ENCODE data around the gene EML4. TPM values are rescaled to one million over a fixed set of nuclear protein-coding genes. Genes with fewer than 3 reads are reported as not detected.
A peak's percentile ranks its signal among the peaks of the same experiment; 100 is the strongest.
"Not testable (repeated sequence)": the region's sequence is repeated elsewhere in the genome, so short reads cannot be mapped to it uniquely, and the experiment has no call there.

EML4 gene
- total RNA-seq, 2 experiments from 2014 or later: 72.1 to 74.1 TPM

- intact Hi-C loops (cut with DNase I, micrococcal nuclease): no loop called here
- no peak overlapping the region for H3K27ac Mint-ChIP-seq
- H3K4me3 Mint-ChIP-seq: no peak overlapping the region
- peaks cover 5% of the 10 kb centered on the region for H3K4me1 Mint-ChIP-seq
- no peaks in the 10 kb centered on the region for H3K9me3 Mint-ChIP-seq (ENCODE audit: low read depth)
- H3K27me3 Mint-ChIP-seq: no peaks in the 10 kb centered on the region
- CTCF ChIA-PET: no interaction called here
- POLR2A ChIA-PET: interaction anchor here (0.6 kb wide), 1 partner anchor 52 kb away, joined by 4 read pairs; no protein-coding TSS in a partner anchor
- DNase-seq (no peak), ATAC-seq (no peak)
- H3K36me3 Mint-ChIP-seq (ENCODE audit: low read depth): no peaks in the 10 kb centered on the region
Observed at GRCh38 chr2:42164046-42164445, 5.1 kb upstream of the EML4 start.

DNA sequence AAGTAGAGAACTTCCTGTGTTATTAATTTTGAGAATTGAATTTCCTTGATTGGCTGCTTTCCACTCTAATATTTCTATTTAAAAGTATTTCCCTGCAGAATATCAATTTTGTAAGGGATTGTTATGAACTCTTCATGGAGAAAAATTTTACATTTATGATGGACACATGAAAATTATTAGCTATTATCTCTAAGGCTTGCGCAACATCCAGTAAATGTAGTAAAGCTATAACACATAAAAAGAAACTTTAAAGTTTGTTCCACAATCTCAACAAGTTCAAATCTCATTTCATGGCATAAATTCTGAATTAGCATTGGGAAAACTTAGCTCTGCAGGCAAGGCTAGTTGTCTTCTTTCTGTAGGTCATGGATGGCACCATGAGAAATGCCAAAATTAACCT lies 4.2 kb upstream of the EML4 start:
- peaks cover 5% of the 10 kb centered on the region for H3K4me1 Mint-ChIP-seq
- intact Hi-C loops (cut with DNase I, micrococcal nuclease): no loop called here
- no peaks in the 10 kb centered on the region for H3K27me3 Mint-ChIP-seq
- ChIA-PET CTCF (interaction anchor here (0.9 to 1.2 kb wide), 4 partner anchors 8 to 32 kb away, joined by 3 to 5 read pairs (median 4); no protein-coding TSS in a partner anchor), POLR2A (no interaction called here)
- no peak overlapping the region for H3K27ac Mint-ChIP-seq
- H3K9me3 Mint-ChIP-seq (ENCODE audit: low read depth): no peaks in the 10 kb centered on the region
- no peak for DNase-seq
- no peak for ATAC-seq
- no peak overlapping the region for H3K4me3 Mint-ChIP-seq
- no peaks in the 10 kb centered on the region for H3K36me3 Mint-ChIP-seq (ENCODE audit: low read depth)

DNA sequence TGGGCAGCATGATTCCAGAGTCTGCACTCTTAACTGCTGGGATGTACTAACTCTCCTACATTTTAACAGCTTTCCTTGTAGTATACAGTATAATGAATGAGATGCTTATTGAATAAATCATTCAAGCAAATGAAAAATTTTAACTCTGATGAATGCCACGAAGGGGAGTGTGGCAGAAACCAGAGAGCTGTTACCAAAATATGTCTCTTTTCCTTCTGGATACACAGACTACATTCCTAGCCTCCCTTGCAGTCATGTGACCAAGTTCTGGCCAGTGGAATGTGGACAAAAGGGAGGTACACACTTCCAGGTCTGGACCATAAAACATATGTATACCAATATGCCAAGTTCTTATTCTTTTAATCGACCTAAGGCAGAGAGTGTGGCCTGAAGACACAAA lies 1.7 kb upstream of the EML4 start:
- ATAC-seq (no peak), DNase-seq (no peak)
- ChIA-PET POLR2A (no interaction called here), CTCF (interaction anchor here (1.1 to 1.2 kb wide), 3 partner anchors 27 to 71 kb away, joined by 3 to 4 read pairs (median 3); no protein-coding TSS in a partner anchor)
- H3K27ac Mint-ChIP-seq: no peak overlapping the region
- H3K9me3 Mint-ChIP-seq (ENCODE audit: low read depth): no peaks in the 10 kb centered on the region
- intact Hi-C loops (cut with DNase I, micrococcal nuclease): loop anchor here in 1 of 2 experiments (2.0 kb wide), 1 partner anchor 17 kb away; no protein-coding TSS in a partner anchor
- H3K4me1 Mint-ChIP-seq: peaks cover 8% of the 10 kb centered on the region
- H3K4me3 Mint-ChIP-seq: no peak overlapping the region
- no peaks in the 10 kb centered on the region for H3K27me3 Mint-ChIP-seq
- no peaks in the 10 kb centered on the region for H3K36me3 Mint-ChIP-seq (ENCODE audit: low read depth)

DNA sequence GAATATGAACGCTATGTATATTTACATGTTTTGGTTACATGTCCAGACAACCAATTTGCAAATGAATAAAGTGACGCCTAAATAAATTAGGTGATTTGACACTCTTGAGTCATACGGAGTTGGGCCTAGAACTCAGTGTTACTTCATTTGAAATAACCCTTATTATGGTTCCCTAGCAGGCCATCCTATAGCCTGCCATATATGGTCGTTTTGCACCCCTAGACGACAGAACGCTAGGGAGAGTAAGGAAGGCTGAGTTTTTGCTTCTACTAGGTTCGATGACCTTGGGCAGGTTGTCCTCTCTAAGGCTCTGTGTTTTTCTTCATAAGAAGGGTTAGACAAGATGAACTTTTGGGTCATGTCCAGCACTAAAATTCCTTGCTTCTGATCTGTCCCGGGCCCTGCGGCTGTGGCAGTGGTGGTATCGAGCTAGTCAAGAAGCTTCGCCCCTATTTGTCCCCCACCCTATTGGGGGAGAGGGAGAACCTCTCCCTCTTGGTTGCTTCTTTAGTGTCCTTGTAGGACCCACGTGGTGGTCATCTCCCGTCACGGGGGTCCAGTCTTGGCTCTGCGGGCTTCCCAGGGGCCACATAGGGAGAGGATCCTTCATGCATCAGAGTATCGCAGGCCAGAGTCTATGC lies 574 bp upstream of the EML4 start:
- POLR2A ChIA-PET: no interaction called here
- Mint-ChIP-seq H3K4me3 (no peak overlapping the region), H3K27ac (peak overlapping the region; percentile 86), H3K36me3 (ENCODE audit: low read depth) (peaks cover 2% of the 10 kb centered on the region), H3K27me3 (no peaks in the 10 kb centered on the region), H3K9me3 (ENCODE audit: low read depth) (no peaks in the 10 kb centered on the region), H3K4me1 (peaks cover 18% of the 10 kb centered on the region)
- ATAC-seq (no peak), DNase-seq (peak; percentile 12)
- CTCF ChIA-PET: interaction anchor here (1.0 kb wide), 1 partner anchor 72 kb away, joined by 3 read pairs; no protein-coding TSS in a partner anchor
- intact Hi-C loops (cut with DNase I, micrococcal nuclease): loop anchor here (1.0 kb wide), 5 partner anchors 35 to 328 kb away; partner anchors contain the start of gene COX7A2L (in 2 of the 2)

GRCh38 chr2:42169874-42170521 lies 845 bp downstream of the EML4 start:
- ATAC-seq (peak; percentile 28), DNase-seq (no peak)
- Mint-ChIP-seq H3K36me3 (ENCODE audit: low read depth) (peaks cover 2% of the 10 kb centered on the region), H3K4me1 (peaks cover 21% of the 10 kb centered on the region), H3K27me3 (no peaks in the 10 kb centered on the region), H3K4me3 (no peak overlapping the region), H3K9me3 (ENCODE audit: low read depth) (no peaks in the 10 kb centered on the region), H3K27ac (no peak overlapping the region)
- ChIA-PET POLR2A (no interaction called here), CTCF (interaction anchor here (0.6 to 3.8 kb wide), 6 partner anchors 12 to 83 kb away, joined by 3 to 21 read pairs (median 4); no protein-coding TSS in a partner anchor)
- intact Hi-C loops (cut with DNase I, micrococcal nuclease): loop anchor here (1.0 to 5.0 kb wide), 10 partner anchors 23 to 330 kb away; partner anchors contain the start of gene COX7A2L (in 2 of the 2)

GRCh38 chr2:42170619-42171395 lies 1.7 kb downstream of the EML4 start:
- Mint-ChIP-seq H3K27ac (no peak overlapping the region), H3K4me3 (no peak overlapping the region), H3K36me3 (ENCODE audit: low read depth) (peaks cover 2% of the 10 kb centered on the region), H3K27me3 (no peaks in the 10 kb centered on the region), H3K9me3 (ENCODE audit: low read depth) (no peaks in the 10 kb centered on the region), H3K4me1 (peaks cover 22% of the 10 kb centered on the region)
- ChIA-PET CTCF (interaction anchor here (0.6 to 3.8 kb wide), 18 partner anchors 8 to 160 kb away, joined by 3 to 21 read pairs (median 4); no protein-coding TSS in a partner anchor), POLR2A (interaction anchor here (0.6 to 1.2 kb wide), 6 partner anchors 8 to 119 kb away, joined by 3 to 4 read pairs (median 3); no protein-coding TSS in a partner anchor)
- intact Hi-C loops (cut with DNase I, micrococcal nuclease): loop anchor here in 1 of 2 experiments (2.0 to 5.0 kb wide), 5 partner anchors 22 to 74 kb away; no protein-coding TSS in a partner anchor
- DNase-seq (no peak), ATAC-seq (no peak)

GRCh38 chr2:42171396-42171980 lies 2.3 kb downstream of the EML4 start:
- CTCF ChIA-PET: interaction anchor here (0.6 to 3.8 kb wide), 18 partner anchors 8 to 693 kb away, joined by 3 to 21 read pairs (median 4); no protein-coding TSS in a partner anchor
- H3K27ac Mint-ChIP-seq: no peak overlapping the region
- H3K9me3 Mint-ChIP-seq (ENCODE audit: low read depth): no peaks in the 10 kb centered on the region
- no peak overlapping the region for H3K4me3 Mint-ChIP-seq
- H3K27me3 Mint-ChIP-seq: no peaks in the 10 kb centered on the region
- DNase-seq (no peak), ATAC-seq (peak; percentile 31)
- POLR2A ChIA-PET: interaction anchor here (0.6 to 1.2 kb wide), 6 partner anchors 9 to 118 kb away, joined by 3 to 4 read pairs (median 3); no protein-coding TSS in a partner anchor
- intact Hi-C loops (cut with DNase I, micrococcal nuclease): loop anchor here in 1 of 2 experiments (2.0 to 5.0 kb wide), 5 partner anchors 21 to 75 kb away; no protein-coding TSS in a partner anchor
- peaks cover 9% of the 10 kb centered on the region for H3K36me3 Mint-ChIP-seq (ENCODE audit: low read depth)
- H3K4me1 Mint-ChIP-seq: peaks cover 29% of the 10 kb centered on the region

DNA sequence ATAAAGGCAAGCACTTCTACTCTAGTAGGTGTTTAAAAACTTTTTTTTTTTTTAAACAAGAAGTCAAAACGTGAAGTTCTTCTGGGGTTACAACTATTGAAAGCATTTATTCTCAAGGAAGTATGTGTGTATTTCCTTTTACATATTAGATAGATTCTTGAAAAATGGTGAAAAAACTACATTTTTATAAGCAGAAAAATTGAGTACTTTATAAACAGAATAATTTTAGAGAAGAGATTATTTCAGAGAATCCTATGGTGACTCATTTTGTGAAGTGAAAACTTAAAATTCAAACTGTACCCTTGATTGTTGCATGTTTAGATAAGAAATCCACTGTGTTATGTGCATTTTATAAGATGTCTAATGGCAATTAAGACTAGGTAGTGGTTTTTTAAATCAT lies 2.9 kb downstream of the EML4 start:
- Mint-ChIP-seq H3K4me3 (no peak overlapping the region), H3K27me3 (no peaks in the 10 kb centered on the region), H3K36me3 (ENCODE audit: low read depth) (peaks cover 9% of the 10 kb centered on the region), H3K9me3 (ENCODE audit: low read depth) (no peaks in the 10 kb centered on the region), H3K4me1 (peaks cover 33% of the 10 kb centered on the region), H3K27ac (no peak overlapping the region)
- POLR2A ChIA-PET: interaction anchor here (1.1 to 1.2 kb wide), 2 partner anchors 11 to 39 kb away, joined by 3 to 4 read pairs; no protein-coding TSS in a partner anchor
- CTCF ChIA-PET: interaction anchor here (0.6 to 3.8 kb wide), 10 partner anchors 10 to 694 kb away, joined by 3 to 21 read pairs (median 4); no protein-coding TSS in a partner anchor
- DNase-seq: no peak
- intact Hi-C loops (cut with DNase I, micrococcal nuclease): loop anchor here (1.0 to 5.0 kb wide), 3 partner anchors 8 to 65 kb away; no protein-coding TSS in a partner anchor
- no peak for ATAC-seq

- intact Hi-C loops (cut with DNase I, micrococcal nuclease): loop anchor here (1.0 to 5.0 kb wide), 3 partner anchors 8 to 65 kb away; no protein-coding TSS in a partner anchor
- H3K9me3 Mint-ChIP-seq (ENCODE audit: low read depth): no peaks in the 10 kb centered on the region
- CTCF ChIA-PET: interaction anchor here (0.6 to 3.8 kb wide), 5 partner anchors 9 to 79 kb away, joined by 3 to 21 read pairs (median 5); no protein-coding TSS in a partner anchor
- H3K36me3 Mint-ChIP-seq (ENCODE audit: low read depth): peaks cover 9% of the 10 kb centered on the region
- POLR2A ChIA-PET: no interaction called here
- H3K27me3 Mint-ChIP-seq: no peaks in the 10 kb centered on the region
- DNase-seq (no peak), ATAC-seq (no peak)
- peaks cover 37% of the 10 kb centered on the region for H3K4me1 Mint-ChIP-seq
- no peak overlapping the region for H3K4me3 Mint-ChIP-seq
- H3K27ac Mint-ChIP-seq: peak overlapping the region; percentile 85
Observed at GRCh38 chr2:42172566-42172965, 3.4 kb downstream of the EML4 start.

- Mint-ChIP-seq H3K36me3 (ENCODE audit: low read depth) (peaks cover 11% of the 10 kb centered on the region), H3K27ac (peak overlapping the region; percentile 85), H3K4me1 (peaks cover 46% of the 10 kb centered on the region)
- intact Hi-C loops (cut with DNase I, micrococcal nuclease): loop anchor here (2.0 to 5.0 kb wide), 2 partner anchors 17 to 64 kb away; no protein-coding TSS in a partner anchor
- not testable (repeated sequence) for H3K27me3 Mint-ChIP-seq; H3K4me3 Mint-ChIP-seq; ATAC-seq; H3K9me3 Mint-ChIP-seq (ENCODE audit: low read depth); DNase-seq
- ChIA-PET POLR2A (interaction anchor here (0.8 kb wide), 1 partner anchor 41 kb away, joined by 9 read pairs; no protein-coding TSS in a partner anchor), CTCF (interaction anchor here (0.6 to 3.8 kb wide), 5 partner anchors 9 to 84 kb away, joined by 3 to 21 read pairs (median 3); no protein-coding TSS in a partner anchor)
Observed at GRCh38 chr2:42173467-42173866, 4.3 kb downstream of the EML4 start.
